ENCODE results near the gene MPST.

MPST gene

GRCh38 chr22:37018815-37019308, 680 bp upstream of the MPST start (continued):
- no peak for TF ChIP-seq BCL11A (tag by site-specific recombination; IDR thresholded peaks at IDR 0.05; ENCODE audit: low read depth)
- TF ChIP-seq MEIS1 (CRISPR knock-in tag; IDR thresholded peaks at IDR 0.05; ENCODE audit: borderline replicate concordance) = no peak
- TF ChIP-seq ZNF792 (tag by site-specific recombination; IDR thresholded peaks at IDR 0.05) = no peak
- TF ChIP-seq, protein P1, sequence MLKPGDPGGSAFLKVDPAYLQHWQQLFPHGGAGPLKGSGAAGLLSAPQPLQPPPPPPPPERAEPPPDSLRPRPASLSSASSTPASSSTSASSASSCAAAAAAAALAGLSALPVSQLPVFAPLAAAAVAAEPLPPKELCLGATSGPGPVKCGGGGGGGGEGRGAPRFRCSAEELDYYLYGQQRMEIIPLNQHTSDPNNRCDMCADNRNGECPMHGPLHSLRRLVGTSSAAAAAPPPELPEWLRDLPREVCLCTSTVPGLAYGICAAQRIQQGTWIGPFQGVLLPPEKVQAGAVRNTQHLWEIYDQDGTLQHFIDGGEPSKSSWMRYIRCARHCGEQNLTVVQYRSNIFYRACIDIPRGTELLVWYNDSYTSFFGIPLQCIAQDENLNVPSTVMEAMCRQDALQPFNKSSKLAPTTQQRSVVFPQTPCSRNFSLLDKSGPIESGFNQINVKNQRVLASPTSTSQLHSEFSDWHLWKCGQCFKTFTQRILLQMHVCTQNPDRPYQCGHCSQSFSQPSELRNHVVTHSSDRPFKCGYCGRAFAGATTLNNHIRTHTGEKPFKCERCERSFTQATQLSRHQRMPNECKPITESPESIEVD (tag by site-specific recombination; IDR thresholded peaks at IDR 0.05) = no peak
- TF ChIP-seq ZNF114 (tag by site-specific recombination; IDR thresholded peaks at IDR 0.05) = no peak
- no peak for TF ChIP-seq ZNF239 (tag by site-specific recombination; IDR thresholded peaks at IDR 0.05)
- TF ChIP-seq ZXDB (tag by site-specific recombination; IDR thresholded peaks at IDR 0.05) = peak; percentile 61; the same call in 1 of the 2 replicates
- TF ChIP-seq ZBTB49 (tag by site-specific recombination; IDR thresholded peaks at IDR 0.05; ENCODE audit: low read depth) = no peak
- TF ChIP-seq YY1 (tag by site-specific recombination; IDR thresholded peaks at IDR 0.05) = no peak
- no peak for TF ChIP-seq ZNF324 (tag by site-specific recombination; IDR thresholded peaks at IDR 0.05)
- no peak for TF ChIP-seq ZNF311 (tag by site-specific recombination; IDR thresholded peaks at IDR 0.05; ENCODE audit: borderline replicate concordance)
- TF ChIP-seq KLF10 (tag by site-specific recombination; IDR thresholded peaks at IDR 0.05) = no peak; the same call in 1 of the 2 replicates
- TF ChIP-seq ZNF549 (tag by site-specific recombination; IDR thresholded peaks at IDR 0.05) = no peak
- TF ChIP-seq ZNF155 (tag by site-specific recombination; IDR thresholded peaks at IDR 0.05) = no peak
- no peak for TF ChIP-seq ZNF658 (tag by site-specific recombination; IDR thresholded peaks at IDR 0.05)
- TF ChIP-seq ZNF362 (tag by site-specific recombination; IDR thresholded peaks at IDR 0.05) = no peak
- peak; percentile 30; the same call in 1 of the 2 replicates for TF ChIP-seq ZIC2 (tag by site-specific recombination; IDR thresholded peaks at IDR 0.05)
- no peak; the same call in 1 of the 2 replicates for TF ChIP-seq KLF7 (tag by site-specific recombination; IDR thresholded peaks at IDR 0.05; ENCODE audit: borderline replicate concordance)
- TF ChIP-seq ZNF292 (tag by site-specific recombination; IDR thresholded peaks at IDR 0.05; ENCODE audit: borderline replicate concordance, low read depth) = no peak
- TF ChIP-seq ZNF629 (tag by site-specific recombination; IDR thresholded peaks at IDR 0.05) = peak; percentile 30; the same call in 1 of the 2 replicates
- TF ChIP-seq, protein P2, sequence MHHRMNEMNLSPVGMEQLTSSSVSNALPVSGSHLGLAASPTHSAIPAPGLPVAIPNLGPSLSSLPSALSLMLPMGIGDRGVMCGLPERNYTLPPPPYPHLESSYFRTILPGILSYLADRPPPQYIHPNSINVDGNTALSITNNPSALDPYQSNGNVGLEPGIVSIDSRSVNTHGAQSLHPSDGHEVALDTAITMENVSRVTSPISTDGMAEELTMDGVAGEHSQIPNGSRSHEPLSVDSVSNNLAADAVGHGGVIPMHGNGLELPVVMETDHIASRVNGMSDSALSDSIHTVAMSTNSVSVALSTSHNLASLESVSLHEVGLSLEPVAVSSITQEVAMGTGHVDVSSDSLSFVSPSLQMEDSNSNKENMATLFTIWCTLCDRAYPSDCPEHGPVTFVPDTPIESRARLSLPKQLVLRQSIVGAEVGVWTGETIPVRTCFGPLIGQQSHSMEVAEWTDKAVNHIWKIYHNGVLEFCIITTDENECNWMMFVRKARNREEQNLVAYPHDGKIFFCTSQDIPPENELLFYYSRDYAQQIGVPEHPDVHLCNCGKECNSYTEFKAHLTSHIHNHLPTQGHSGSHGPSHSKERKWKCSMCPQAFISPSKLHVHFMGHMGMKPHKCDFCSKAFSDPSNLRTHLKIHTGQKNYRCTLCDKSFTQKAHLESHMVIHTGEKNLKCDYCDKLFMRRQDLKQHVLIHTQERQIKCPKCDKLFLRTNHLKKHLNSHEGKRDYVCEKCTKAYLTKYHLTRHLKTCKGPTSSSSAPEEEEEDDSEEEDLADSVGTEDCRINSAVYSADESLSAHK (tag by site-specific recombination; IDR thresholded peaks at IDR 0.05) = 0 out of 2 replicates have a peak, but pooled peaks have one; percentile 19
- no peak for TF ChIP-seq ZNF138 (tag by site-specific recombination; IDR thresholded peaks at IDR 0.05; ENCODE audit: borderline replicate concordance)
- no peak for TF ChIP-seq ZNF596 (tag by site-specific recombination; IDR thresholded peaks at IDR 0.05)
- TF ChIP-seq SP7 (tag by site-specific recombination; IDR thresholded peaks at IDR 0.05) = peak; percentile 60
- no peak for TF ChIP-seq ZNF48 (tag by site-specific recombination; IDR thresholded peaks at IDR 0.05)
- 0 out of 2 replicates have a peak, but pooled peaks have one; percentile 12 for TF ChIP-seq ZNF660 (tag by site-specific recombination; IDR thresholded peaks at IDR 0.05)
- no peak for TF ChIP-seq INSM2 (tag by site-specific recombination; IDR thresholded peaks at IDR 0.05)
- peak; percentile 97 for TF ChIP-seq ZBTB20 (tag by site-specific recombination; IDR thresholded peaks at IDR 0.05)
- TF ChIP-seq ZNF677 (tag by site-specific recombination; IDR thresholded peaks at IDR 0.05) = no peak
- no peak for TF ChIP-seq ZNF626 (tag by site-specific recombination; IDR thresholded peaks at IDR 0.05)
- no peak for TF ChIP-seq ZNF174 (tag by site-specific recombination; IDR thresholded peaks at IDR 0.05)
- TF ChIP-seq KLF1 (tag by site-specific recombination; IDR thresholded peaks at IDR 0.05) = peak; percentile 75
- no peak for TF ChIP-seq ZNF791 (tag by site-specific recombination; IDR thresholded peaks at IDR 0.05)
